HFFc6 (cell line): Measurements from ENCODE around the gene TRAPPC10. TPM values are rescaled to one million over a fixed set of nuclear protein-coding genes. Genes with fewer than 3 reads are reported as not detected.

Source experiments
- DNase-seq: peaks from one replicate; pipeline ENCODE4 v3.0.0-alpha.2; 2018
- H3K27ac Mint-ChIP-seq: 2 replicates; pipeline ENCODE4 v1.8.0; 2020; ENCODE audit warnings: mild to moderate bottlenecking, mixed read lengths
- H3K27me3 Mint-ChIP-seq: 2 replicates; pipeline ENCODE4 v1.8.0; 2021; ENCODE audit warnings: mild to moderate bottlenecking, moderate library complexity, mixed read lengths; ENCODE audit not compliant: insufficient read depth
- H3K36me3 Mint-ChIP-seq: 2 replicates; pipeline ENCODE4 v1.8.0; 2021; ENCODE audit warnings: low read depth, mixed read lengths
- H3K4me1 Mint-ChIP-seq: 2 replicates; pipeline ENCODE4 v1.8.0; 2020; ENCODE audit warnings: low read depth, mixed read lengths
- H3K4me3 Mint-ChIP-seq: 2 replicates; pipeline ENCODE4 v1.8.0; 2020; ENCODE audit warnings: mild to moderate bottlenecking, moderate library complexity, mixed read lengths
- H3K9me3 Mint-ChIP-seq: 2 replicates; pipeline ENCODE4 v1.8.0; 2020; ENCODE audit warnings: mild to moderate bottlenecking, mixed read lengths
- CTCF ChIP-seq: fragments of 200-600 bp; sonication (generic); IDR thresholded peaks from 2 replicates; pipeline ENCODE4 v1.5.0; 2021; ENCODE audit warnings: antibody characterized with exemption, mild to moderate bottlenecking
- total RNA-seq, 6 experiments: library from RNA; stranded (reverse); fragmentation: NEBNext Ultra II Directional; extraction: Animal tissue kit (Norgen Biotek cat#: 25700); gene quantifications; 2 replicates in 1 of 6; 3 replicates in 5 of 6; pipeline ENCODE4 v1.2.3, GENCODE V29; 2021

TRAPPC10 gene
- total RNA-seq, 6 experiments from 2014 or later: 24.1 to 29.4 (median 27.7) TPM

DNA sequence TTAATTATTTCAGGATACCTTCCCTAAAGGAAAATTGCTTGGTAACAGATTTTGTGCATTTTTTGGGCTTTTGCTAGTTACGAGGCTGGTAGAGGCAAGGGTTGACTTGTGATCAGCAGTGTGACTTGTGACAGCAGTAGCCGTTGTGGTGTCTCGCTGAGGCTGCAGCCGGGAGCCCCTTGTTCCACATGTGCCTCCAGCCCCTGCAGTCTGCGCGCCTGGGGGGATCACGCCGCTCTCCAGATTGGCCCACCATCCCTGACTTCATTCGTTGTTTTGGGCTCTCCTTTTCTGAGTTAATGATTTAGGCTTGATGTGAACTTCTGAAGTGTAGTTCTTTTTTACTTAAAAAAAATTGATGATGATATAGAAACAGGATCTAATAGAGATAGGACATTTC is 41.5 kb downstream of the TRAPPC10 start:
- TF ChIP-seq CTCF: no peak
- no peak for DNase-seq
- Mint-ChIP-seq H3K36me3 (peaks cover 26% of the 10 kb centered on the region), H3K27me3 (peaks cover 3% of the 10 kb centered on the region), H3K4me3 (no peak overlapping the region), H3K9me3 (no peaks in the 10 kb centered on the region), H3K4me1 (peaks cover 18% of the 10 kb centered on the region), H3K27ac (no peak overlapping the region)

DNA sequence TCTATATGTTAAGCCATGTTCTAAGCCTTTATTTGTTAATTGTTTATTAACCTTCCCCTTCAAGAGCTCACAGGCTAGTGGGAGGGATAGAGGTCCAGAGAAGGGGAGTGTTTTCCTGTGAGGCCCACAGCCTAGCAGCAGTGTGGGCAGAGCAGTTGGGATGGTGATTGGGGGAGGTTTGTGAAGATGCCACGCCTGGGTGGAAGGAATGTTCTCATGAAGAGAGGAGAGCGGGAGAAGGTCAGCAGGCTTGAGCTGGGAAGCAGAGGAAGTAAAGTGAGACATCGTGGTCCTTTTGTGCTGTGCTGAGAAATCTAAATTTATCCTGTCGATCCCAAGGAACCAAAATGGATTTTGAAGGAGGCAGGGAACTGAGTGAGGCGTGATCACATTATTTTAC is 42.6 kb downstream of the TRAPPC10 start:
- peak; percentile 32 for DNase-seq
- Mint-ChIP-seq H3K36me3 (peaks cover 26% of the 10 kb centered on the region), H3K27me3 (peaks cover 3% of the 10 kb centered on the region), H3K4me1 (peaks cover 10% of the 10 kb centered on the region), H3K4me3 (no peak overlapping the region), H3K9me3 (no peaks in the 10 kb centered on the region), H3K27ac (peak overlapping the region; percentile 63)
- no peak for TF ChIP-seq CTCF

GRCh38 chr21:44057055-44057454 is 44.9 kb downstream of the TRAPPC10 start:
- Mint-ChIP-seq H3K27ac (no peak overlapping the region), H3K36me3 (peaks cover 26% of the 10 kb centered on the region), H3K27me3 (peaks cover 3% of the 10 kb centered on the region), H3K4me3 (no peak overlapping the region), H3K4me1 (peaks cover 9% of the 10 kb centered on the region), H3K9me3 (no peaks in the 10 kb centered on the region)
- no peak for TF ChIP-seq CTCF
- DNase-seq: no peak

DNA sequence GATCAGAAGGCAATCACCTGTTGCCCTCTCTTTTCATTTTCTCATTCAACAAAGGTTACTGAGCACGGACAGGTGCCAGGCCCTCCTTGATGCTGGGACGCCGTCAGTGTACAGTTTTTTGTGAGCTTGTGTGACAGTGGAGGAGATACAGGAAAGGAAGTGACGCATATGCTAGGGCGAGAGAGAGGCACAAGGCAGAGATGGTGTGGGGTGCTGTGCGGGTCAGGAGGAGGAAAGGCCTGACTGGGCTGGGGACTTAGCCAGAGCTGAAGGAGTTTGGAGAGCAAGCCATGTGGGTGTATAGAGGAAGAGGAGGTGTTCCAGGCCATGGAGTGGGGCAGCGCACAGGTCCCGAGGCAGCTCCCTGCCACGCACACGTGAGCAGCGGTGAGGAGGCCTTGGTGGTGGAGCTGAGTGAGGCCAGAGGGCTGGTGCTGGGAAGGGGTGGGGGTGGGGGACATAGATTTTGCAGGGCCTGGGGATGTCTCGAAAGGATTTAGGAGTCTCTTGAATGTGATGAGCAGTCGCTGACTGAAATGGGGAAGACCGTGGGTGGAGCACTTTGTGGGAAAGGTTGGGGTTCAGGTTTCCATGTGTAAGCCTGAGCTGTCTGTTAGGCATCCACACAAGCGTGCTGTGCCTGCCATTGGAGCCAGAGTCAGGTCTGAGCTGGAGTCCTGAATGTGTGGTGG is 46.0 kb downstream of the TRAPPC10 start:
- H3K36me3 Mint-ChIP-seq: peaks cover 22% of the 10 kb centered on the region
- peaks cover 9% of the 10 kb centered on the region for H3K4me1 Mint-ChIP-seq
- H3K27ac Mint-ChIP-seq: no peak overlapping the region
- DNase-seq: no peak
- H3K9me3 Mint-ChIP-seq: no peaks in the 10 kb centered on the region
- H3K27me3 Mint-ChIP-seq: peaks cover 3% of the 10 kb centered on the region
- no peak for TF ChIP-seq CTCF
- no peak overlapping the region for H3K4me3 Mint-ChIP-seq

DNA sequence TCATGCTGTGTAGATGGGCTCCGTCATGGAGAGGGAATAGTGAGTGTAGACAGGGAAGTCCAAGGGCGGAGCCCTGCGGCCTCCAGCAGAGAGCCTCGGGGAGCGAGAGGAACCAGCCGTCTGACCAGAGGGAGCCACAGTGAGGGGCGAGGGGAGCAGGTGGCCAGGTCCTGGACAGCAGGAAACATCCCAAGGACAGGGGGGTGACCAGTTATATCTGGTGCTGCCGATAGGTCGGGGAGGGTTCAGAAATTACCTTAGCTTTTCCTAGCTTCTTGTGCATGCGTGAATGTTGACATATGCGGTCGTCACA is 46.5 kb downstream of the TRAPPC10 start:
- no peak for DNase-seq
- Mint-ChIP-seq H3K4me1 (peaks cover 9% of the 10 kb centered on the region), H3K4me3 (no peak overlapping the region), H3K27me3 (peaks cover 3% of the 10 kb centered on the region), H3K36me3 (peaks cover 22% of the 10 kb centered on the region), H3K9me3 (no peaks in the 10 kb centered on the region), H3K27ac (no peak overlapping the region)
- no peak for TF ChIP-seq CTCF

DNA sequence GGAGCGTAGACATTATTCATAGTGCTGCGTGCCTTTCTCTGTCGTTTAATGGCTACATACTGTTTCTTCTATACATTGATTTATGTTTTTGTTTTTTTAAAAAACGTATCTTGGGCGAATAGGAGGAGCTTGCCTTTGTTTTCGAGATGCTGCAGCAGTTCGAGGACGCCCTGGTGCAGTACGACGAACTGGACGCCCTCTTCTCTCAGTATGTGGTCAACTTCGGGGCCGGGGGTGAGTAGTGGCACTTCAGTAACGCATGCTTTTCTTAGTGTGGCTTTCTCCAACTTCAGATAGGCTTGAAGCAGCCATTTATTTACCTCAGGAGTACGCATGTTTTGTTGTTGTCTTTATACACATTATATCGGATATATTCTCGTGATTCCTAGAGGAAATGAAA is 46.9 kb downstream of the TRAPPC10 start:
- DNase-seq: no peak
- Mint-ChIP-seq H3K27me3 (peaks cover 3% of the 10 kb centered on the region), H3K27ac (no peak overlapping the region), H3K9me3 (no peaks in the 10 kb centered on the region), H3K36me3 (peaks cover 22% of the 10 kb centered on the region), H3K4me3 (no peak overlapping the region), H3K4me1 (peaks cover 9% of the 10 kb centered on the region)
- no peak for TF ChIP-seq CTCF
